ENCODE measurements around the gene PRDM8. TPM values are rescaled to one million over a fixed set of nuclear protein-coding genes. Genes with fewer than 3 reads are reported as not detected.

Gene PRDM8
- total and polyA plus RNA-seq, 2 of the 8 experiments (the other 6 are each of a cell fraction or from before 2014, with no cell fraction given), result not detected

DNA sequence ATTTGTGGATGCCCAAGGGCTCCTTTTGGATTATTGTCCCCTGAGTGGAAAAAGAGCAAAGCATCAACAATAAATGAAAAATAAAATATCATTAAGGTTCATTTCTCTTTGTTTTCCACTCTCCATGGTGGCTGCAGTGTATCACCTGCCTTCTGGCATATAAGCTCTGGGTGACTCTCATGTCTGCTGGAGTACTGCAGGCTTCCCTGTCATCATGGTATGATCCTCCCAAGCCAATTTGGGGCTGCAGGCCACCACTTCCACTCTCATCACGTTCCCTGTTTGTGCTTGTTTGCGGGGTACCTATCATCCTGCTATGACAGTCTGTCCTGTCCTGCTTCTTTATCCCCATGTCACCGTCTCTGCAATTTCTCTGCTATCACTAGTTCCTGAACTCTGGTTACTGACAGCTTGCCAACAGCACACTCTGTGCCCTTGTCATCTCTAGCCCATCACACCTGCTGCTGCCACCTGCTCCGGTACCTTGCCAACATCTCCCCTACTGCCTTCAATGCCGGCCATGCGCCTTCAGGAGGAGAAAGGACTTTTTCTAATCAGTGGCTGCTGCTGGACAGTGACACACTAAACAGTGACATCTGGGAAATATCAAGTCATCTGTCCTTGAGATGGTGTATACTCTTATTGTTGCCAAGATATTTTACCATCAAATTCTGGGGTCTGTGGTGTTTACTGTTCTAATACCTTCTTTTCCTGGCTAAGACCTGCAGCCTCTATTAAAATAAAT, 46.1 kb downstream of the PRDM8 start:
- no peak overlapping the region for H4K5ac ChIP-seq (ENCODE audit: insufficient read length, low read depth, low read length)
- no peak overlapping the region for H3K4me3 ChIP-seq (ENCODE audit: extremely low read depth in 1 of 4, insufficient read depth in 2 of 4, low read depth in 3 of 4, low read length in 4 of 4)
- H3K18ac ChIP-seq (ENCODE audit: extremely low read depth, low read length), result no peak overlapping the region
- no peak for DNase-seq (ENCODE audit: low read depth in 1 of 2, low spot score in 2 of 2)
- ChIA-PET POLR2A (ENCODE audit: partially characterized antibody) (no interaction called here), CTCF (ENCODE audit: partially characterized antibody) (interaction anchor here (1.4 kb wide), 1 partner anchor 60 kb away, joined by 4 read pairs; no protein-coding TSS in a partner anchor)
- H3K27ac ChIP-seq (ENCODE audit: low read depth, low read length), result no peak overlapping the region
- H3K14ac ChIP-seq (ENCODE audit: insufficient read length), result no peak overlapping the region
- H3K9me3 ChIP-seq (ENCODE audit: insufficient read depth in 2 of 2, low read depth in 1 of 2, low read length in 1 of 2), result no peaks in the 10 kb centered on the region
- H3K36me3 ChIP-seq (ENCODE audit: control insufficient read depth in 2 of 4, insufficient read depth in 4 of 4, low read length in 3 of 4), result no peaks in the 10 kb centered on the region
- H3K9ac ChIP-seq (replicated peaks in 1 of 4; ENCODE audit: extremely low read depth in 1 of 4, low read depth in 3 of 4, low read length in 3 of 4), result no peak overlapping the region
- H4K20me1 ChIP-seq (replicated peaks in 1 of 2; ENCODE audit: control insufficient read depth in 1 of 2, insufficient read depth in 2 of 2, low read length in 2 of 2), result no peaks in the 10 kb centered on the region
- H2BK15ac ChIP-seq (ENCODE audit: low read length), result no peak overlapping the region
- H3K56ac ChIP-seq (replicated peaks; ENCODE audit: insufficient read length, low read depth, low read length), result no peak overlapping the region
- H3K79me2 ChIP-seq (ENCODE audit: control insufficient read depth in 1 of 2, insufficient read depth in 2 of 2, low read length in 2 of 2), result no peaks in the 10 kb centered on the region
- H2BK12ac ChIP-seq (ENCODE audit: low read depth, low read length), result no peak overlapping the region
- no peak for FAIRE-seq
- H2BK20ac ChIP-seq (ENCODE audit: low read length), result no peak overlapping the region
- no peak overlapping the region for H2BK5ac ChIP-seq (ENCODE audit: low read depth, low read length)
- no peak overlapping the region for H3K4ac ChIP-seq (replicated peaks; ENCODE audit: insufficient read length, low read depth, low read length)
- H3K23ac ChIP-seq (ENCODE audit: insufficient read length), result no peak overlapping the region
- H3K27me3 ChIP-seq (replicated peaks in 1 of 4; ENCODE audit: control insufficient read depth in 3 of 4, extremely low read depth in 1 of 4, insufficient read depth in 3 of 4, low read length in 3 of 4), result no peaks in the 10 kb centered on the region
- no peaks in the 10 kb centered on the region for H3K4me1 ChIP-seq (replicated peaks in 1 of 4; ENCODE audit: control insufficient read depth in 3 of 4, insufficient read depth in 4 of 4, low read length in 3 of 4)
- H3K23me2 ChIP-seq (ENCODE audit: low read depth, low read length), result no peaks in the 10 kb centered on the region; the same call in 1 of the 2 replicates
- H4K8ac ChIP-seq (ENCODE audit: extremely low read depth, insufficient read depth, low read length), result no peak overlapping the region
- no peaks in the 10 kb centered on the region for H3K79me1 ChIP-seq (ENCODE audit: low read depth, low read length)
- no peak overlapping the region for H2AFZ ChIP-seq (ENCODE audit: low read length)
- 83% methylated on average over 6 of the region's 6 CpGs; no CpG with 5 or more reads in 1 of the 2 experiments for WGBS, 2 experiments (ENCODE audit: extremely low coverage in 1 of 2, insufficient coverage in 1 of 2, insufficient read length in 1 of 2, insufficient replicate concordance in 2 of 2, low coverage in 1 of 2, low lambda C conversion rate in 2 of 2, missing lambda C conversion rate in 1 of 2)
- no peak overlapping the region for H3K4me2 ChIP-seq (ENCODE audit: insufficient read depth in 1 of 2, low read depth in 2 of 2, low read length in 2 of 2)
- H4K91ac ChIP-seq (replicated peaks; ENCODE audit: insufficient read length, low read length), result no peak overlapping the region
- H2BK120ac ChIP-seq (replicated peaks; ENCODE audit: low read depth, low read length), result no peak overlapping the region
- H2AK5ac ChIP-seq (ENCODE audit: low read depth, low read length), result no peak overlapping the region
- TF ChIP-seq CEBPB (IDR thresholded peaks at IDR 0.05; ENCODE audit: low read depth, low read length), result no peak
- TF ChIP-seq, protein P1, sequence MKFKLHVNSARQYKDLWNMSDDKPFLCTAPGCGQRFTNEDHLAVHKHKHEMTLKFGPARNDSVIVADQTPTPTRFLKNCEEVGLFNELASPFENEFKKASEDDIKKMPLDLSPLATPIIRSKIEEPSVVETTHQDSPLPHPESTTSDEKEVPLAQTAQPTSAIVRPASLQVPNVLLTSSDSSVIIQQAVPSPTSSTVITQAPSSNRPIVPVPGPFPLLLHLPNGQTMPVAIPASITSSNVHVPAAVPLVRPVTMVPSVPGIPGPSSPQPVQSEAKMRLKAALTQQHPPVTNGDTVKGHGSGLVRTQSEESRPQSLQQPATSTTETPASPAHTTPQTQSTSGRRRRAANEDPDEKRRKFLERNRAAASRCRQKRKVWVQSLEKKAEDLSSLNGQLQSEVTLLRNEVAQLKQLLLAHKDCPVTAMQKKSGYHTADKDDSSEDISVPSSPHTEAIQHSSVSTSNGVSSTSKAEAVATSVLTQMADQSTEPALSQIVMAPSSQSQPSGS (IDR thresholded peaks at IDR 0.05; ENCODE audit: low read length), result no peak
- no peak for TF ChIP-seq GTF2F1 (IDR thresholded peaks at IDR 0.05; ENCODE audit: borderline replicate concordance, low read depth, low read length)
- no peak for TF ChIP-seq SIN3A (conservative IDR thresholded peaks at IDR 0.05 in 1 of 2, IDR thresholded peaks at IDR 0.05 in 1 of 2; ENCODE audit: low read depth in 1 of 2, low read length in 2 of 2)
- TF ChIP-seq, protein P2, sequence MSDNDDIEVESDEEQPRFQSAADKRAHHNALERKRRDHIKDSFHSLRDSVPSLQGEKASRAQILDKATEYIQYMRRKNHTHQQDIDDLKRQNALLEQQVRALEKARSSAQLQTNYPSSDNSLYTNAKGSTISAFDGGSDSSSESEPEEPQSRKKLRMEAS (IDR thresholded peaks at IDR 0.05), result no peak
- no peak for TF ChIP-seq EP300 (IDR thresholded peaks at IDR 0.05; ENCODE audit: borderline replicate concordance in 1 of 2, low read depth in 2 of 2, low read length in 2 of 2)
- TF ChIP-seq, protein P3, sequence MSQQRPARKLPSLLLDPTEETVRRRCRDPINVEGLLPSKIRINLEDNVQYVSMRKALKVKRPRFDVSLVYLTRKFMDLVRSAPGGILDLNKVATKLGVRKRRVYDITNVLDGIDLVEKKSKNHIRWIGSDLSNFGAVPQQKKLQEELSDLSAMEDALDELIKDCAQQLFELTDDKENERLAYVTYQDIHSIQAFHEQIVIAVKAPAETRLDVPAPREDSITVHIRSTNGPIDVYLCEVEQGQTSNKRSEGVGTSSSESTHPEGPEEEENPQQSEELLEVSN (IDR thresholded peaks at IDR 0.05), result no peak
- no peak for TF ChIP-seq PHF8 (conservative IDR thresholded peaks at IDR 0.05; ENCODE audit: low read depth, low read length)
- no peak for TF ChIP-seq ZNF274 (IDR thresholded peaks at IDR 0.05; ENCODE audit: borderline replicate concordance, extremely low read depth, low read length)

Measured in H1 (cell line).